ENCODE data around the gene CAMSAP1. TPM values are rescaled to one million over a fixed set of nuclear protein-coding genes. Genes with fewer than 3 reads are reported as not detected.

Gene CAMSAP1
- total RNA-seq, 1 experiment from 2014 or later: 24.8 TPM

- H3K9me3 ChIP-seq (ENCODE audit: control insufficient read depth, insufficient read depth, low read depth, low read length): no peaks in the 10 kb centered on the region
- H3K4me3 ChIP-seq (ENCODE audit: low read depth in 2 of 2, low read length in 2 of 2): no peak overlapping the region
- ChIA-PET CTCF (no interaction called here), POLR2A (no interaction called here)
- in situ Hi-C loops (cut with HindIII; ENCODE audit: low pct_unique_long_range_greater_than_20kb, low sequenced_read_pairs): no loop called here
- intact Hi-C loops (cut with micrococcal nuclease; ENCODE audit: unreplicated experiment): no loop called here
- no peaks in the 10 kb centered on the region for H3K36me3 ChIP-seq (ENCODE audit: control insufficient read depth, insufficient read depth, low read length)
- BruUV-seq (replicated peaks): no TSS peak
- H3K27me3 ChIP-seq (ENCODE audit: control insufficient read depth, insufficient read depth, low read length): no peaks in the 10 kb centered on the region
- no peak for ATAC-seq
- DNase-seq (ENCODE audit: low read depth, low spot score): no peak
- TF ChIP-seq SIN3A (IDR thresholded peaks at IDR 0.05; ENCODE audit: borderline replicate concordance, insufficient read depth, low read depth, low read length) (no peak), CTCF (IDR thresholded peaks at IDR 0.05) (no peak), TCF7L2 (IDR thresholded peaks at IDR 0.05; ENCODE audit: low read depth, low read length) (no peak), POLR2AphosphoS5 (IDR thresholded peaks at IDR 0.05; ENCODE audit: low read depth, low read length) (no peak), REST (IDR thresholded peaks at IDR 0.05; ENCODE audit: insufficient read depth in 1 of 2, low read depth in 2 of 2, low read length in 1 of 2) (no peak)
- no peaks in the 10 kb centered on the region for H3K4me1 ChIP-seq (ENCODE audit: control insufficient read depth, insufficient read depth, low read length)
- H3K27ac ChIP-seq (ENCODE audit: low read length): no peak overlapping the region
Observed at GRCh38 chr9:135877791-135878527, 29.4 kb downstream of the CAMSAP1 start.

- no peak for DNase-seq (ENCODE audit: low read depth, low spot score)
- ChIA-PET CTCF (no interaction called here), POLR2A (interaction anchor here (0.7 kb wide), 1 partner anchor 51 kb away, joined by 13 read pairs; no protein-coding TSS in a partner anchor)
- in situ Hi-C loops (cut with HindIII; ENCODE audit: low pct_unique_long_range_greater_than_20kb, low sequenced_read_pairs): no loop called here
- no peaks in the 10 kb centered on the region for H3K36me3 ChIP-seq (ENCODE audit: control insufficient read depth, insufficient read depth, low read length)
- intact Hi-C loops (cut with micrococcal nuclease; ENCODE audit: unreplicated experiment): no loop called here
- H3K27ac ChIP-seq (ENCODE audit: low read length): no peak overlapping the region
- BruUV-seq (replicated peaks): no TSS peak
- no peak overlapping the region for H3K4me3 ChIP-seq (ENCODE audit: low read depth in 2 of 2, low read length in 2 of 2)
- no peaks in the 10 kb centered on the region for H3K27me3 ChIP-seq (ENCODE audit: control insufficient read depth, insufficient read depth, low read length)
- TF ChIP-seq TCF7L2 (IDR thresholded peaks at IDR 0.05; ENCODE audit: low read depth, low read length) (no peak), POLR2AphosphoS5 (IDR thresholded peaks at IDR 0.05; ENCODE audit: low read depth, low read length) (no peak), REST (IDR thresholded peaks at IDR 0.05; ENCODE audit: insufficient read depth in 1 of 2, low read depth in 2 of 2, low read length in 1 of 2) (no peak), SIN3A (IDR thresholded peaks at IDR 0.05; ENCODE audit: borderline replicate concordance, insufficient read depth, low read depth, low read length) (no peak), CTCF (IDR thresholded peaks at IDR 0.05) (no peak)
- no peaks in the 10 kb centered on the region for H3K9me3 ChIP-seq (ENCODE audit: control insufficient read depth, insufficient read depth, low read depth, low read length)
- no peaks in the 10 kb centered on the region for H3K4me1 ChIP-seq (ENCODE audit: control insufficient read depth, insufficient read depth, low read length)
- ATAC-seq: no peak
Observed at GRCh38 chr9:135876936-135877335, 30.4 kb downstream of the CAMSAP1 start.
